GM12875 (cell line): ENCODE results near the gene SLC5A5.
"Not testable (repeated sequence)": the region's sequence is repeated elsewhere in the genome, so short reads cannot be mapped to it uniquely, and the experiment has no call there.

Source experiments
- H3K4me3 ChIP-seq: one replicate; pipeline ENCODE4 v1.5.1; 2011; ENCODE audit warnings: low read depth, low read length, control low read depth
- TF ChIP-seq, protein P1 (sequence below): IDR thresholded peaks from 2 replicates; pipeline ENCODE4 v1.5.1; 2011; ENCODE audit warnings: low read depth, mild to moderate bottlenecking, control low read depth, inconsistent platforms, low read length, moderate library complexity, borderline replicate concordance; ENCODE audit not compliant: insufficient read depth

The SLC5A5 gene

DNA sequence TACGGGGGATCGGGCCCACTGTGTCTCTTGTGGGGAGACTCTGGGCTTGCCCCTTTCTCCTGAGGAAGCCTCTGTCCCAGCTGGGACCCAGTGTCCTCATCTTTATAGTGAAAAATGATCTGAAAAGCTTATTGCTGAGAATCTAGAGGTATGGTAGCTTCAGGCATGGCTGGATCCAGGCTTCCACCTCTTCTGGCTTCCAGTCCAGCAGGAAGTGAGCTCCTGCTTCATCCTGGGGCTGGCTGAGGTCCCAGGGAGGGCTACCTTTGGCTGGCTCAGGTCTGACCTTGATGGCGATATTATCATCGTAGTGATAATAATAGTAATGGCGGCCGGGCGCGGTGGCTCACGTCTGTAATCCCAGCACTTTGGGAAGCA, 3.0 kb downstream of the SLC5A5 start:
- TF ChIP-seq, protein P1, sequence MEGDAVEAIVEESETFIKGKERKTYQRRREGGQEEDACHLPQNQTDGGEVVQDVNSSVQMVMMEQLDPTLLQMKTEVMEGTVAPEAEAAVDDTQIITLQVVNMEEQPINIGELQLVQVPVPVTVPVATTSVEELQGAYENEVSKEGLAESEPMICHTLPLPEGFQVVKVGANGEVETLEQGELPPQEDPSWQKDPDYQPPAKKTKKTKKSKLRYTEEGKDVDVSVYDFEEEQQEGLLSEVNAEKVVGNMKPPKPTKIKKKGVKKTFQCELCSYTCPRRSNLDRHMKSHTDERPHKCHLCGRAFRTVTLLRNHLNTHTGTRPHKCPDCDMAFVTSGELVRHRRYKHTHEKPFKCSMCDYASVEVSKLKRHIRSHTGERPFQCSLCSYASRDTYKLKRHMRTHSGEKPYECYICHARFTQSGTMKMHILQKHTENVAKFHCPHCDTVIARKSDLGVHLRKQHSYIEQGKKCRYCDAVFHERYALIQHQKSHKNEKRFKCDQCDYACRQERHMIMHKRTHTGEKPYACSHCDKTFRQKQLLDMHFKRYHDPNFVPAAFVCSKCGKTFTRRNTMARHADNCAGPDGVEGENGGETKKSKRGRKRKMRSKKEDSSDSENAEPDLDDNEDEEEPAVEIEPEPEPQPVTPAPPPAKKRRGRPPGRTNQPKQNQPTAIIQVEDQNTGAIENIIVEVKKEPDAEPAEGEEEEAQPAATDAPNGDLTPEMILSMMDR, result no peak
- H3K4me3 ChIP-seq, result no peak overlapping the region

DNA sequence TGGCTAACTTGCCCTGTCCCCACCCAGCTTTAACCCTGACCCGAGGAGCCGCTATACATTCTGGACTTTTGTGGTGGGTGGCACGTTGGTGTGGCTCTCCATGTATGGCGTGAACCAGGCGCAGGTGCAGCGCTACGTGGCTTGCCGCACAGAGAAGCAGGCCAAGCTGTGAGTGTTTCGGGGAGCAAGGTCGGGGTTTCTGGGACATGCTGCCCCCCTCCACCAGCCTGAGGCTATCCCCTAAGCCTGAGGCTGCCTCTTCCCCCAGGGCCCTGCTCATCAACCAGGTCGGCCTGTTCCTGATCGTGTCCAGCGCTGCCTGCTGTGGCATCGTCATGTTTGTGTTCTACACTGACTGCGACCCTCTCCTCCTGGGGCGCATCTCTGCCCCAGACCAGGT, 6.0 kb downstream of the SLC5A5 start:
- no peak overlapping the region for H3K4me3 ChIP-seq

DNA sequence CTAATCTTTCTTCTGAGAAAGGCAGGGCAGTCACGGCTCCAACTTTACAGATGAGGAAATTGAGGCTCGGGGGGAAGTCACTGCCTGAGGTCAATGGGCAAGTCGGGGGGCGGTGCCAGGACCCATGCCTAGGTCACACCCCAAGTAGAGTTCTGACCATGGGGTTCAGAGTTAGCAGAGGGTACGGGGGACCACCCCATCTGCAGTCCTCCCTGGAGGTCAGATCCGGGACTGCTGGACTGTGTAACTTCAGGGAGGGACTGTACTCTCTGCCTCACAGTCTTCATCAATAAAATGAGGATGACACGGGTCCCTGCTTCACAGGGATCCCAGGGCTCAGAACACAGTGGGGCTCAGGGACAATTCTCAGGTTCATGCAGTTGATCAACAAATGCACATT, 7.7 kb downstream of the SLC5A5 start:
- no peak overlapping the region for H3K4me3 ChIP-seq

More for the DNA sequence above, 6.0 kb downstream of the SLC5A5 start:
- TF ChIP-seq, protein P1, result no peak

DNA sequence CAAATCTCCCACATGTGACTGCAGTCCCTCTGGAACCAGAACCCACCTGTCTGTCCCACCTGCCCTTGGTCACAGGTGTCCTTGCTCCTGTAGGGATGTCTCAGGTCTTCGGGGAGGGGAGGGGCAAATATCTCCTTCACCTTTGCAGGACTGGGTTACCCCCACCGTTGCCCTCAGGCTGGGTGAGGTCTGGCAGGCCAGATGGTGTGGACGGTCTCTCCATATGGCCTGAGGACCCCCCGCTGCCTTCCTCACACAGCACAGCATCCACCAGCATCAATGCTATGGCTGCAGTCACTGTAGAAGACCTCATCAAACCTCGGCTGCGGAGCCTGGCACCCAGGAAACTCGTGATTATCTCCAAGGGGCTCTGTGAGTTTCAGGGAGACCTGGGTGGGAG, 10.0 kb downstream of the SLC5A5 start:
- H3K4me3 ChIP-seq, result no peak overlapping the region
- TF ChIP-seq, protein P1, result no peak

More for the DNA sequence above, 7.7 kb downstream of the SLC5A5 start:
- TF ChIP-seq, protein P1, result no peak

DNA sequence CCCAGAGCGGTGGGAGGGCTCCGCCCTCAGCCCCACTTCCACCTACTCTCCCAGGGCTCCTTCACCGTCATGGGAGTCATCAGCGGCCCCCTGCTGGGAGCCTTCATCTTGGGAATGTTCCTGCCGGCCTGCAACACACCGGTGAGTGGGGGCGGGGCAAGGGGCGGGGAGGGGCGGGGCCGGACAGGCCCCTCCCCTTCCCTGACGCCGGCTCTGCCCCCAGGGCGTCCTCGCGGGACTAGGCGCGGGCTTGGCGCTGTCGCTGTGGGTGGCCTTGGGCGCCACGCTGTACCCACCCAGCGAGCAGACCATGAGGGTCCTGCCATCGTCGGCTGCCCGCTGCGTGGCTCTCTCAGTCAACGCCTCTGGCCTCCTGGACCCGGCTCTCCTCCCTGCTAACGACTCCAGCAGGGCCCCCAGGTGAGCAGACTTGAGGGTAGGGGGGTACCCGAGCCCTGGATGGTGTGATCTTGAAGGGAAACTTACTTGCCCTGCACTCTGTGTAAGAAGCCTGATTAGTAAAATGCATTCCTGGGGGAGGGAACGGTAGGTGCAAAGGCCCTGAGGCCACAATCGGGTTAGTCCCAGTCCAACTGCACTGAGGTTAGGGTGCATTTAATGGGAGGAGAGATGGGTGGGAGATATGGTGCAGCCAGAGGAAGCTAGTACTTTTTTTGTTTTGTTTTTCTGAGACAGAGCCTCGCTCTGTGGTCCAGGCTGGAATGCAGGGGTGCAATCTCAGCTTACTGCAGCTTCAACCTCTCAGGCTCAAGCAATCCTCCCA, 12.1 kb downstream of the SLC5A5 start:
- TF ChIP-seq, protein P1, result no peak
- H3K4me3 ChIP-seq, result no peak overlapping the region

DNA sequence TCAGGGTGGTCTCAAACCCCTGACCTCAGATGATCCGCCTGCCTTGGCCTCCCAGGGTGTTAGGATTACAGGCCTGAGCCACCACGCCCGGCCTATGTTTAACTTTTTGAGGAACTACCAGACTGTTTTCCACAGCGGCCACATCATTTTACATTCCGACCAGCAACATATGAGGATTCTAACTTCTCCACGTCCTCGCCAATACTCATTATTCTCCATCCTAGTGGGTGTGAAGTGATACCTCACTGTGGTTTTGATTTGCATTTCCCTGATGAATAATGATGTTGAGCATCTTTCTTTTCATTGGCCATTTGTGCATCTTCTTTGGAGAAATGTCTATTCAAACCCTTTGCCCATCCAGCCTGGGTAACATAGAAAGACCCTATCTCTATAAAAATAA, 14.8 kb downstream of the SLC5A5 start:
- TF ChIP-seq, protein P1, result no peak
- H3K4me3 ChIP-seq, result no peak overlapping the region

DNA sequence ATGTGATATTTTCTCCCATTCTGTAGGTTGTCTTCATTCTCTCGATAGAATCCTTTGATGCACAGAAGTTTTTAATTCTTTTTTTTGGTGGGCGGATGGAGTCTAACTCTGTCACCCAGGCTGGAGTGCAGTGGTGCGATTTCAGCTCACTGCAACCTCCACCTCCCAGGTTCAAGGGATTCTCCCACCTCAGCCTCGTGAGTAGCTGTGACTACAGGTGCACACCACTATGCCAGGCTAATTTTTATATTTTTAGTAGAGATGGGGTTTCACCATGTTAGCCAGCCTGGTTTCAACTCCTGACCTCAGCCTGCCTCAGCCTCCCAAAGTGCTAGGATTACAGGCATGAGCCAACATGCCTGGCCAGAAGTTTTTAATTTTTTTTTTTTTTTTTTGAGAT, 15.5 kb downstream of the SLC5A5 start:
- not testable (repeated sequence) for H3K4me3 ChIP-seq
